CD8-positive, alpha-beta memory T cell (primary cell): ENCODE data around the gene DNM3. TPM values are rescaled to one million over a fixed set of nuclear protein-coding genes. Genes with fewer than 3 reads are reported as not detected.

Source experiments
- CTCF ChIA-PET: fragments of 350-600 bp; sonication (Branson Sonifier 250); formaldehyde crosslinking; loops from one replicate; lab custom pipeline; 2021; ENCODE audit warnings: antibody characterized with exemption; lab: Charles Lee
- POLR2A ChIA-PET: fragments of 350-600 bp; sonication (Branson Sonifier 250); formaldehyde crosslinking; loops from one replicate; lab custom pipeline; 2021; ENCODE audit warnings: antibody characterized with exemption; lab: Charles Lee
- DNase-seq, 5 donors: peaks; one replicate each; pipeline versions ENCODE4 v3.0.0 to v3.0.0-alpha.2; 2020 to 2022; ENCODE audit warnings: mixed read lengths in 1 of 5
- H3K27ac ChIP-seq: one replicate; pipeline ENCODE4 v1.7.0; 2013; ENCODE audit warnings: low read depth, mild to moderate bottlenecking, low read length, moderate library complexity
- H3K27me3 ChIP-seq: 2 replicates; pipeline ENCODE4 v1.7.0; 2013; ENCODE audit warnings: low read length, mild to moderate bottlenecking; ENCODE audit not compliant: insufficient read depth, poor library complexity, severe bottlenecking
- H3K36me3 ChIP-seq: 2 replicates; pipeline ENCODE4 v1.7.0; 2013; ENCODE audit warnings: mild to moderate bottlenecking, low read length, moderate library complexity; ENCODE audit not compliant: insufficient read depth
- H3K4me1 ChIP-seq: 2 replicates; pipeline ENCODE4 v1.7.0; 2013; ENCODE audit warnings: mild to moderate bottlenecking, low read length, moderate library complexity; ENCODE audit not compliant: insufficient read depth
- H3K4me3 ChIP-seq: 2 replicates; pipeline ENCODE4 v1.7.0; 2013; ENCODE audit warnings: mild to moderate bottlenecking, low read length
- H3K9me3 ChIP-seq: 2 replicates; pipeline ENCODE4 v1.7.0; 2013; ENCODE audit warnings: mild to moderate bottlenecking, low read length
- H3K27ac Mint-ChIP-seq, 8 donors: one replicate each; pipeline ENCODE4 v1.8.0; 2020 to 2021; ENCODE audit warnings: mixed read lengths in 8 of 8, mild to moderate bottlenecking in 6 of 8, inconsistent platforms in 3 of 8, moderate library complexity in 3 of 8
- H3K27me3 Mint-ChIP-seq, 2 donors: one replicate each; pipeline ENCODE4 v1.8.0; 2020 to 2021; ENCODE audit warnings: mixed read lengths in 2 of 2, mild to moderate bottlenecking in 1 of 2, moderate library complexity in 1 of 2
- H3K36me3 Mint-ChIP-seq, 3 donors: one replicate each; pipeline ENCODE4 v1.8.0; 2020 to 2021; ENCODE audit warnings: mixed read lengths in 3 of 3, inconsistent platforms in 1 of 3, mild to moderate bottlenecking in 1 of 3
- H3K4me1 Mint-ChIP-seq, 3 donors: one replicate each; pipeline ENCODE4 v1.8.0; 2020 to 2021; ENCODE audit warnings: mixed read lengths in 3 of 3, inconsistent platforms in 1 of 3, mild to moderate bottlenecking in 1 of 3
- H3K4me3 Mint-ChIP-seq, 7 donors: one replicate each; pipeline ENCODE4 v1.8.0; 2020 to 2021; ENCODE audit warnings: mixed read lengths in 7 of 7, mild to moderate bottlenecking in 6 of 7, moderate library complexity in 4 of 7, inconsistent platforms in 2 of 7
- H3K9me3 Mint-ChIP-seq, 5 donors: one replicate each; pipeline ENCODE4 v1.8.0; 2020 to 2022; ENCODE audit warnings: mixed read lengths in 5 of 5, mild to moderate bottlenecking in 3 of 5, moderate library complexity in 2 of 5, inconsistent platforms in 1 of 5
- polyA plus RNA-seq: library from polyadenylated mRNA; unstranded; fragments of 300-500 nt; fragmentation: Illumina TruSeq; gene quantifications from one replicate; pipeline ENCODE4 v1.2.3, GENCODE V29; 2021
- total RNA-seq, 2 experiments: library from RNA; stranded (reverse); gene quantifications; one replicate each; pipeline ENCODE4 v1.2.3, GENCODE V29; 2021

The DNM3 gene
- total and polyA plus RNA-seq, 3 experiments from 2014 or later = 0.29 to 0.64 (median 0.59) TPM

- Mint-ChIP-seq H3K4me3 (peak overlapping the region in 6 of 7 donors; percentile 47 to 75 (median 54)), H3K27me3 (peaks cover 0 to 3% of the 10 kb centered on the region in 2 donors), H3K4me1 (peaks cover 11 to 17% (median 13%) of the 10 kb centered on the region in 3 donors), H3K36me3 (peaks cover 0 to 3% (median 0%) of the 10 kb centered on the region in 3 donors), H3K27ac (peak overlapping the region in 5 of 8 donors; percentile 47 to 76 (median 71)), H3K9me3 (no peaks in the 10 kb centered on the region)
- Histone ChIP-seq H3K4me1 (no peaks in the 10 kb centered on the region), H3K36me3 (no peaks in the 10 kb centered on the region), H3K9me3 (no peaks in the 10 kb centered on the region), H3K4me3 (peak overlapping the region; percentile 4), H3K27me3 (no peaks in the 10 kb centered on the region), H3K27ac (no peak overlapping the region)
- ChIA-PET POLR2A (no interaction called here), CTCF (interaction anchor here (1.2 to 2.7 kb wide), 2 partner anchors 36 to 180 kb away, joined by 3 to 8 read pairs; no protein-coding TSS in a partner anchor)
- no peak for DNase-seq
These were observed 35.7 kb upstream of the DNM3 start for GRCh38 chr1:171805395-171806115.

GRCh38 chr1:171807556-171807955, 33.7 kb upstream of the DNM3 start:
- peak overlapping the region in 1 of 8 donors; percentile 14 for H3K27ac Mint-ChIP-seq
- peaks cover 7 to 13% (median 8%) of the 10 kb centered on the region in 3 donors for H3K4me1 Mint-ChIP-seq
- ChIA-PET CTCF (interaction anchor here (1.0 to 2.1 kb wide), 3 partner anchors 7 to 176 kb away, joined by 3 to 6 read pairs (median 3); no protein-coding TSS in a partner anchor), POLR2A (no interaction called here)
- no peak overlapping the region for H3K4me3 Mint-ChIP-seq
- no peaks in the 10 kb centered on the region for H3K9me3 ChIP-seq
- peaks cover 0 to 3% of the 10 kb centered on the region in 2 donors for H3K27me3 Mint-ChIP-seq
- no peaks in the 10 kb centered on the region for H3K36me3 ChIP-seq
- no peak overlapping the region for H3K4me3 ChIP-seq
- no peaks in the 10 kb centered on the region for H3K4me1 ChIP-seq
- no peak for DNase-seq
- no peaks in the 10 kb centered on the region for H3K9me3 Mint-ChIP-seq
- H3K27me3 ChIP-seq = no peaks in the 10 kb centered on the region
- no peak overlapping the region for H3K27ac ChIP-seq
- no peaks in the 10 kb centered on the region for H3K36me3 Mint-ChIP-seq

GRCh38 chr1:171809834-171810233, 31.5 kb upstream of the DNM3 start:
- H3K9me3 Mint-ChIP-seq = no peaks in the 10 kb centered on the region
- peaks cover 1 to 3% of the 10 kb centered on the region in 2 donors for H3K27me3 Mint-ChIP-seq
- Histone ChIP-seq H3K27me3 (no peaks in the 10 kb centered on the region), H3K4me3 (no peak overlapping the region), H3K9me3 (no peaks in the 10 kb centered on the region), H3K36me3 (no peaks in the 10 kb centered on the region), H3K27ac (no peak overlapping the region), H3K4me1 (no peaks in the 10 kb centered on the region)
- DNase-seq = no peak
- H3K27ac Mint-ChIP-seq = no peak overlapping the region
- H3K36me3 Mint-ChIP-seq = no peaks in the 10 kb centered on the region
- ChIA-PET CTCF (interaction anchor here (2.1 kb wide), 1 partner anchor 10 kb away, joined by 6 read pairs; no protein-coding TSS in a partner anchor), POLR2A (no interaction called here)
- peaks cover 7 to 13% (median 8%) of the 10 kb centered on the region in 3 donors for H3K4me1 Mint-ChIP-seq
- no peak overlapping the region for H3K4me3 Mint-ChIP-seq

DNA sequence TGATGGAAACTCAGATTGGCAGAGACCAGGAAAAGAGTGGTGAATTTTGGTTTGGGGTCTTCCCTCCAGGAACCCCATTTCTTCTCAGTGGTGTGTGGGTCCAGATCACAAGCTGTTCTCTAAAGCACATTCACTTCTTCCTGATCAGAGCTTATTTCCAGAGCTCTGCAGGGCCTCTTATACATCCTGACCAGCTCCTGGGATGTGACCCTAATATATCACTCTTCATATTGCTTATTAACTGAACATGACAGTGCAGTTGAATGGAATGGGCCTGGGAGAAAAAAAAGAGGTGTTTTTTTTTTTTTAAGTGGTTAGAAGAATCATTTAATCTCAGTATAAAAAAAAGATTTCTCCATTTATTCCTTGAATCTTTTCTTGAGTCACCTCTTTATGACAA, 29.6 kb upstream of the DNM3 start:
- no peak overlapping the region for H3K4me3 Mint-ChIP-seq
- Histone ChIP-seq H3K27ac (no peak overlapping the region), H3K9me3 (no peaks in the 10 kb centered on the region), H3K4me1 (no peaks in the 10 kb centered on the region), H3K27me3 (no peaks in the 10 kb centered on the region), H3K4me3 (no peak overlapping the region), H3K36me3 (no peaks in the 10 kb centered on the region)
- DNase-seq = no peak
- ChIA-PET POLR2A (no interaction called here), CTCF (interaction anchor here (0.6 kb wide), 1 partner anchor 10 kb away, joined by 3 read pairs; no protein-coding TSS in a partner anchor)
- peaks cover 3% of the 10 kb centered on the region in 2 donors for H3K27me3 Mint-ChIP-seq
- H3K4me1 Mint-ChIP-seq = peaks cover 0 to 2% (median under 1%) of the 10 kb centered on the region in 3 donors
- no peaks in the 10 kb centered on the region for H3K9me3 Mint-ChIP-seq
- H3K27ac Mint-ChIP-seq = no peak overlapping the region
- H3K36me3 Mint-ChIP-seq = no peaks in the 10 kb centered on the region

DNA sequence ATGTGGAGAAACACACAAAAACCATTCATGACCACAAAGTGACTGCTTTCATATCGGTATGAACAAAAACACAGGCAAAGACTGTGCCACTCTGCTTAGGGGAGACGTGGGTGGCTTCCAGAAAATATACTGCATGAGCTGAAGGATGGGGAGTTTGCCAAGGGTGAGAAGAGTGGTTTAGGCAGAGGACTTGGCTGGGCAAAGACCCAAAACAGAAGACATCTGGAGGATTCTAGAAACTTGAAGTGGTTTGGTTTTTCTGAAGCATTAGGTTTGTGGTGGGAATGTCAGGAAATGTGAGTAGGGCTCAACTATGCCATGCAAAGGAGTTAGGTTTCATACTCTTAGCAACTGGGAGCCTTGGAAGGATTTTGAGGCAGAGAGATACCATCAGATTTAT, 26.6 kb upstream of the DNM3 start:
- H3K36me3 ChIP-seq = no peaks in the 10 kb centered on the region
- POLR2A ChIA-PET = no interaction called here
- no peak overlapping the region for H3K4me3 Mint-ChIP-seq
- H3K27me3 Mint-ChIP-seq = peaks cover 3% of the 10 kb centered on the region in 2 donors
- H3K27ac ChIP-seq = no peak overlapping the region
- no peaks in the 10 kb centered on the region for H3K36me3 Mint-ChIP-seq
- H3K27ac Mint-ChIP-seq = peak overlapping the region in 1 of 8 donors; percentile 42
- no peaks in the 10 kb centered on the region for H3K9me3 ChIP-seq
- H3K27me3 ChIP-seq = no peaks in the 10 kb centered on the region
- no peak for DNase-seq
- H3K4me3 ChIP-seq = no peak overlapping the region
- CTCF ChIA-PET = no interaction called here
- H3K4me1 ChIP-seq = no peaks in the 10 kb centered on the region
- no peaks in the 10 kb centered on the region for H3K9me3 Mint-ChIP-seq
- H3K4me1 Mint-ChIP-seq = no peaks in the 10 kb centered on the region

DNA sequence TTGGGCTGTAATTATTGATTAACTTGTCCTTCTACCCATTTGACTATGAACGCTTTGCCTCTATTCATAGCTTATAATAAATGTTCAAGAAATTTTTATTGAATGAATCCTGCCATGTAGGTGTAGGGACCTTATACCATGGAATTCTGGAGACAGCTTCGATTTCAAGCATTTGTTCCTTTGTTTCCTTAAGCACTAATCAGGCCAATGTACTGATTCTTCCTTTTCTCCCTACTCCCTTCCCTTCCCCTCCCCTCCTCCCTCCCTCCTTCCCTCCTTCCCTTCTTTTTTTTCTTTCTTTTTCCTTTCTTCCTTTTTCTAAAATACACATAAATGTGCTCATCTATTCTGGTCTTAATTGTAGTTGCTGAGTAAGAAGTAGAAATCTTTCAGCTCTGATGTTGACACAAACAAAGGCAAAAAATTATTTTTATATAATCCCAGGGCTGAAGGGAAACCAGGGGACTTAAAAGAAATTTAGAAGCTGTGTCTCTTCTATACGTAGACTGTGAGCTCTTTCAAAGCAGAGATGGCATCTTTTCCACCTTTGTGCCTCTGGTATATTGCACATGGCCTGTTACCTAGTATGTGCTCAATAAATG, 24.9 kb upstream of the DNM3 start:
- POLR2A ChIA-PET = interaction anchor here (1.1 kb wide), 1 partner anchor 74 kb away, joined by 3 read pairs; no protein-coding TSS in a partner anchor
- H3K4me3 Mint-ChIP-seq = no peak overlapping the region
- Histone ChIP-seq H3K27ac (no peak overlapping the region), H3K4me3 (no peak overlapping the region), H3K27me3 (no peaks in the 10 kb centered on the region), H3K36me3 (no peaks in the 10 kb centered on the region), H3K4me1 (no peaks in the 10 kb centered on the region), H3K9me3 (no peaks in the 10 kb centered on the region)
- H3K9me3 Mint-ChIP-seq = no peaks in the 10 kb centered on the region
- H3K27ac Mint-ChIP-seq = no peak overlapping the region
- DNase-seq = no peak
- peaks cover 0 to 3% of the 10 kb centered on the region in 2 donors for H3K27me3 Mint-ChIP-seq
- no peaks in the 10 kb centered on the region for H3K36me3 Mint-ChIP-seq
- CTCF ChIA-PET = interaction anchor here (1.3 kb wide), 1 partner anchor 25 kb away, joined by 3 read pairs; the partner anchor contains the start of gene DNM3
- no peaks in the 10 kb centered on the region for H3K4me1 Mint-ChIP-seq

GRCh38 chr1:171817511-171818265, 23.6 kb upstream of the DNM3 start:
- Histone ChIP-seq H3K36me3 (no peaks in the 10 kb centered on the region), H3K9me3 (no peaks in the 10 kb centered on the region), H3K4me1 (no peaks in the 10 kb centered on the region), H3K27ac (no peak overlapping the region), H3K27me3 (no peaks in the 10 kb centered on the region), H3K4me3 (no peak overlapping the region)
- CTCF ChIA-PET = interaction anchor here (0.7 to 2.0 kb wide), 2 partner anchors 10 to 17 kb away, joined by 3 to 6 read pairs; no protein-coding TSS in a partner anchor
- Mint-ChIP-seq H3K4me3 (no peak overlapping the region), H3K4me1 (no peaks in the 10 kb centered on the region), H3K9me3 (no peaks in the 10 kb centered on the region), H3K27me3 (peaks cover 0 to 3% of the 10 kb centered on the region in 2 donors), H3K36me3 (no peaks in the 10 kb centered on the region), H3K27ac (no peak overlapping the region)
- POLR2A ChIA-PET = interaction anchor here (0.6 kb wide), 1 partner anchor 24 kb away, joined by 3 read pairs; the partner anchor contains the start of gene DNM3
- DNase-seq = no peak
